HG02642 (cell line): ENCODE measurements around the gene DZIP1.
"Not testable (repeated sequence)": the region's sequence is repeated elsewhere in the genome, so short reads cannot be mapped to it uniquely, and the experiment has no call there.

Source experiments
- ATAC-seq: cut with Tn5 transposase; IDR thresholded peaks from one replicate; pipeline ENCODE4 v1.9.1; 2021; ENCODE audit warnings: mild to moderate bottlenecking; ENCODE audit not compliant: unreplicated experiment, poor library complexity

Gene DZIP1

GRCh38 chr13:95607366-95607765 lies 37.1 kb downstream of the DZIP1 start:
- ATAC-seq: no peak

DNA sequence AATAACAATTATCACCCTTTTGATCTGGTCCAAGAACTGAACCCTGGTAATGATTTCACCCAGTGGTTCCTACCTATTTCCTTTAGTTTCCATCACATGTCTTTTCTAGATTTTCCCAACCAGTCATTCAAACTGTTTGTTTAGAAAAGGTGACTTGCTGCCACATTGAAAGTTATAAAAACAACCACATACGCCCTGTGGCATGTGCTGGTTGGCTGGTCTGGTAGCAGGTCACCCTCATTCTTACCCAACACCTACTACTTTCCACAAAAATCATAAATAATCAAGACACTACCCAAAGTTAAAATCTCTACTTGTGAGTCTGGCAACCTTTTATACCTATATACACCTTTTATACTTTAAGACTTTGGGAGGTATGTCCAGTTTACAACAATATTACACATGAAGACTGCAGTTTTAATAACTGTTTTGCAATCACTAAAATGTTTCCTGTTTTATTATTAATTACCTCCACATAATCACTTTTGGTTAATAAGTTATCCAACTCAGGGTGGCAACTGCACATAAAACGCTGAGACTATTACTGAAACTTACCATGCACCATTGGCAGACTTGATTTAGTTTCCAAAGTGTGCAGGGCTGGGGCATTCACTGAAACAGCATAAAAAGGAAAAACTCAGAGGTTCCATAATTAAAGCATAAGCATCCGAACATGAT lies 38.9 kb downstream of the DZIP1 start:
- no peak for ATAC-seq

GRCh38 chr13:95604556-95604915 lies 40.0 kb downstream of the DZIP1 start:
- no peak for ATAC-seq

DNA sequence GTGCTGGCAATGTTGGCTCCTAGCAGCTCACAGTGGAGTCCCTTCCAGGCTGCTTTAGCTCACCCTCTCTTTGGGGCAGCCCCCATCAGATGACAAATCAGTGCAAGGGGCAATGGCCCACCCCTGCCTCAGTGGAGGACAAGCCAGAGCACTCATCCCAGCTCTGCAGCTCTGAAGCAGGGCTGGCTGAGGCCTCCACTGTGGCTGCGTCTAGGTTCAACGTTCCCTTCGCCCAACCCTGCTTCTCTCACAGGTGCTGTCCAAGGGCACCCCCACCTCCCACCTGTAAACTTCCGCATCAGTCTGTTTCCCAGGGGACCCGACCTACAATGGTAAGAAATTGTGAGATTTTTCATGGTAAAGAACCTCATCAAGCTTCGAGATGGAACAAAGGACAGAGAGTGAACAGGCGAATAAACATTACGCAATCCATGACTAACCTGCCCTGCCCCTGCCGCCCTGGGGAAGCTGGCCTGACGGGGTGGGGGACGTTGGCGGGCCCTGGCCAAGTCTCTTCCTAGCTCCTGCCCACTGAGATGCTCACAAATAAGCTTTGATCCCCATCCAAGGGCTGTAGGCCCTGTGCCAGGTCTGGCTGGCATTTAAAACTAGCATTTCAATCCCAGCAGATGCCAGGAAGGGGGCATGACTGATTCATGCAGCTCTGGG lies 40.5 kb downstream of the DZIP1 start:
- ATAC-seq: no peak

DNA sequence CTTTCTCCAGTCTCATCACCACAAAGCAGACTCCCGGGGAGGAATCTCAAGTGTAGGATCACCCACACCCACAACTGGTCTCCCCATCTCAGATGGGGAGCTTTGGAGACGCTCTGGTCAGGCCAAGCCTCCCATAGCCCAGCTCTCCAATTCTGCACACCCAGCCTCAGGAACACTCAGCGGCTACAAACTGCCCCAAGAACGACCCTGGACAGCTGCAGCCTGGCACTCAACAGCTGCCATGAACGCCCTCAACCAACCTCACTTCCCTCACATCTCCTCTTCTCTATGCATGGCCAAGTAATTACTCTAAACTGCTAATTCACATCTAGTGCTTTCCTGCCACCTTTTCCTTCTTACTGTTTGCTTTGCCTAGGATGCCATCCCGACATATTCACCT lies 42.6 kb downstream of the DZIP1 start:
- no peak for ATAC-seq

- ATAC-seq: no peak
These were observed 43.3 kb downstream of the DZIP1 start for GRCh38 chr13:95601216-95601615.

DNA sequence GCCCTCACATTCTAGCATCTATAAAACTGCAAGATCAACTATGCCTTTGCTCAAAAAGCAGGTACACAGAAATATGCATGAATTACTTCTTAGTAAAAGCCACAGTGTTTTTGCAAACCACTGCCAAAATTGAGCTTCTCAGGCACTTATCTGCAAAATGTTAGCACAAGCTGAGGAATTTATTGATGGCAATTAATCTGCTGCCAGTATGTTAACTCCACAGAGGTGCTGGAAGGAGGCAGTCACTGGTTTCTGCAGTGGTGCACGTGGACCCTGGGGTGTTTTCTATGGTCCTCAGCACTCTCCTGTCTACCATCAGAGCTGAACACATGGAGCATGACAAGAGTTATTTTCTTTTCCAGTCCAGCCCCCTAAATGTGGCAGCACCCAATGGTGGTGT lies 47.8 kb downstream of the DZIP1 start:
- no peak for ATAC-seq

- no peak for ATAC-seq
These were observed 51.0 kb downstream of the DZIP1 start for GRCh38 chr13:95593462-95593861.

DNA sequence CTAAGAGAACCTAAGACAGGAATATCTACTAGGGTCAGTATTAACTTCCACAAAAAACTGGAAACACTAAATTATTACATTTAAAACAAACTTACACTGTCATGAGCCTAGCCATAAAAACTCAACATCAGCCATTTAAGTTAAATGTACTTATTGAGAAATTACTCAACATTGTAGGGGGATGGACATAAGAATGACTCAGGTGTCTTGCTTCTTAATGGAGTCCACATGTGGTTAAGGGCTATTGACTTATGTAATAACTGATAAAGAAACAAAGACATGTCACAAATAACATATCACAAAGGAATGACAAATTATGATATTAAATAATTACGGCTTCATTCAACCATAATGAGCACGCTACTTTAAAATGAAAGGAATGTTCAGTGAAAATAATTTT lies 55.8 kb downstream of the DZIP1 start:
- ATAC-seq: no peak

DNA sequence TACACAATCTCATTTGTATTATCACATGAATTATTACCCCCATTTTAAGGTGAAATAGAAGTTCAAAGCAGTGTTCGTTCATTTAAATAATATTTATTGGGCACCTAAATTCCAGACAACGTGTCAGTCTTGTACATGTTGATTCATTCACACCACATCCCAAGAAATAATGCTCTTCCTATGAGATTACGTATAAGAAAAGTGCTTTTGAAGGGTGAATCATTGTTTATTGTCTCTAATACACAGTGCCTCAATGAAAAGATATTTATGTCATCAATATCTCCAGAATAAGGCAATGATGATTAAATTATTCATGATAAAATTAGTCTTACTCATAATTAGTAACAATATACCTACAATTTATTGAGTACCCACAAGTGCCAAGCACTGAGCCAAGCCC lies 56.4 kb downstream of the DZIP1 start:
- no peak for ATAC-seq

- no peak for ATAC-seq
These were observed 58.6 kb downstream of the DZIP1 start for GRCh38 chr13:95585867-95586266.

- ATAC-seq: peak; percentile 89
These were observed 65.2 kb downstream of the DZIP1 start for GRCh38 chr13:95579303-95579702.

DNA sequence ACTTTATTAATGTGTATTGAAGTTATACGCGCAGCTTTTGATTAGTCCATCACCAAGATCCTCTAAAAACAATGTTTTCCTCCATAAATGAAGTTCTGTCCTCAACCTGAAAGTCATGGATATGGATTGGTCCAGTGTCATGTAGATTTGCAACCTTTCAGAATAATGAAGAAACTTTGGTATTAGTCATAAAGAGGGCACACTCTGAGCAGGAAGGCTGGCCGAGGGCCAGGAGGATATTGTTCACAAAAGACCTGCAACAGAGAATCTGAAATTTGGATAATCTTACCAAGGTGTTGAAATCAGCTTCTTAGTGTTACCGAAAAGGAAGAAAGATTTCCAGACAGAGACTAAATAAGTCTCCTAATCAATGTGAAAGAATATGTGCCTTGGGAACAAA lies 71.3 kb downstream of the DZIP1 start:
- ATAC-seq: no peak

DNA sequence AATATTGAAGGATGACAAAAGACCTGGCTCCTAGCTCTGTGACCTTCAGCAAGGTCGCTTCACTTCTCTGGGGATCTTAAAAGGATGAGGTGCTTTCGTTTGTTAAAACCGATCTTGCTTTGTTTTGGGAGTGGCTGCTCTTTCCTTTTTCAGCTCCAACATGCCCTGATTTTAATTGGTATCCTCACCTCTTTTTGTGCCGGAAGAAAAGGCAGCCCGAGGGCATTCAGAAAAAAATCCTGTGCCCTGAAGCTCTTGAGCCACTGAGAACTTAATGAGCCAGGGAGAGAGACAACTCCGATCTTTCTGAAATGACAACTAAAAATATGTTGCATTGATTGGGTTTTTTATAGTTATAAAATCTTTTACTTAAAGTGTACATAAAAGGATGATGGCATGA lies 72.6 kb downstream of the DZIP1 start:
- no peak for ATAC-seq

GRCh38 chr13:95570016-95570415 lies 74.5 kb downstream of the DZIP1 start:
- no peak for ATAC-seq

GRCh38 chr13:95568131-95568530 lies 76.4 kb downstream of the DZIP1 start:
- ATAC-seq: no peak

GRCh38 chr13:95565758-95566157 lies 78.7 kb downstream of the DZIP1 start:
- not testable (repeated sequence) for ATAC-seq

GRCh38 chr13:95564733-95565291 lies 79.7 kb downstream of the DZIP1 start:
- ATAC-seq: no peak

GRCh38 chr13:95564091-95564490 lies 80.4 kb downstream of the DZIP1 start:
- no peak for ATAC-seq

- no peak for ATAC-seq
These were observed 84.1 kb downstream of the DZIP1 start for GRCh38 chr13:95560387-95560786.

GRCh38 chr13:95559100-95559499 lies 85.4 kb downstream of the DZIP1 start:
- ATAC-seq: no peak

- no peak for ATAC-seq
These were observed 87.5 kb downstream of the DZIP1 start for GRCh38 chr13:95557013-95557412.
